Activated T-helper 1 cell treated with anti-CD3 and anti-CD28 coated beads, Interleukin-2, amount 50 U/mL, for 16 hours (primary cell): ENCODE measurements around the gene CTSD.

ENCODE experiments used
- DNase-seq, 2 donors: peaks; one replicate each; pipeline ENCODE4 v3.0.0-alpha.2; 2020; ENCODE audit warnings: low read depth in 1 of 2, low spot score in 1 of 2

Gene CTSD

DNA sequence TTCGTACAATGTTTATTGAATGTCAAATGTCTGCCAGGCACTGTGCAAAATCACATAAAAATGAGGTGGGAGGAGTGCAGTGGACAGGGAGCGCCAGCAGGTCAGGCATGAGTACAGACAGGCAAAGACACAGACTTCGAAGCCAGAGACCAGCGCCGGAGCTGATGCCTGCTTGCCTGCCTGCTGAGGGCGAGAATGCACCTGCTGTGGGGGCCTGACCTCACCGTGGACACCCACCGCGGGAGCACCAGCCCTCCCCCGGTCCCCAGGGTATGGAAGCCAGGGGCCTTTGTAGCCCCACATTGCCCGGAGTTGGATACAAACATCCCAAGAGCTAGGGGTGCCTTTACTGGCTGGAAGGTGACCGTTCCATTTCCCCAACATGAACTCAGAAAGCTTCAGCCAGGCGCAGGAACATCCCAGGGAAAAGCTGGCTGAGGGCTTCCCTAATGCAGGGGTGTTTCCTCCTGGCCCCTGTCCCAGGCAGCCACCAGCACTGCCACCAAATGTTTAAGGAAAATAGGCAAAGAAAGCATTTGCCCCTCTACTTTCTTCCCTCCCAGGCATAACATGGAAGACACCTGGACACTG lies 31.2 kb downstream of the CTSD start:
- no peak for DNase-seq

DNA sequence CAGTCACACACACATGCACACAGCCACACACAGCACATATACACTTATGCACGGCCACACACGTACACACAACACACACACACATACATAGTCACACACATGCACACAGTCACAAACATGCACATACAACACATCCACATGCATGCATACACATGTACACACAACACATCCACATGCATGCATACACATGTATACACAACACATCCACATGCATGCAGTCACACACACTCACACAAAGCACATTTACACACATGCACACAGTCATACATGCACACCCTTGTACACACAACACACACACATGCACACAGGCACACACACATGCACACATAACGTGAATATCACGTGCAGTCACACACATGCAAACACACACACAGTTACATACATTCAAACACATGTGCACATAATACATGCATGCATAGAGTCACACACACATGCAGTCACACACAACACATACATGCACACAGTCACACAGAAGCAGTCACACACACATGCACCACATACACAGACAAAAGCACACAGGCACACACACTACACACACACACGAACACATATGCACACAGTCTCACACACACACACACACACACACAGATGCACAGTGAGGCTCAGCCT lies 32.2 kb downstream of the CTSD start:
- no peak for DNase-seq

DNA sequence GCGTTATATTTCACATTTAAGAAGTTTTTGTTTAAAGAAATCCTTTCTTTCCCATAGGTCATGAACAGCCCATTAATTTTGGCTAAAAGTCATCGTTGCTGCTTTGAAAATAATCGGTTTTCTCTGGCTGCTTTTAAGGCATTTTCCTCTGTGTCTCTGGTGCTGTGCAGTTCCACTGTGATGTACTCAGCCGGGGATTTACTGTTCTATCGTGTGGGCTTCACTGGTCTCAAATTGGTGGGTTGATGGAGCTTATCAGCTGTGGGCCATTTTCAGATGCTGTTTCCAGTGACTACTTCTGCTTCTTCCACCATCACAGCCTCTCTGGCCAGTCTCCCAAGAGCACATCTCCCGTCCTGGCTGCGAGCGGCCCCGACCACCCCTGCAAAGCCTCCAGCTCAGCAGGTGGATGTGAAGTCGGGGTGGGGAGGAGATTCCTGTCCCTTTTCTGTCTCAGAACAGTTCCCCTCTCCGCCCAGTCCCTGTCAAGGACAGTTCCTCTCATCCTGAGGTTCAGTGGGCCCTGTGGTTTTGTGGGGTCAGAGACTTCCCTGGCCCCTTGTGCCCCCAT lies 33.6 kb downstream of the CTSD start:
- DNase-seq = no peak

GRCh38 chr11:1729692-1730011 lies 34.1 kb downstream of the CTSD start:
- DNase-seq = no peak

DNA sequence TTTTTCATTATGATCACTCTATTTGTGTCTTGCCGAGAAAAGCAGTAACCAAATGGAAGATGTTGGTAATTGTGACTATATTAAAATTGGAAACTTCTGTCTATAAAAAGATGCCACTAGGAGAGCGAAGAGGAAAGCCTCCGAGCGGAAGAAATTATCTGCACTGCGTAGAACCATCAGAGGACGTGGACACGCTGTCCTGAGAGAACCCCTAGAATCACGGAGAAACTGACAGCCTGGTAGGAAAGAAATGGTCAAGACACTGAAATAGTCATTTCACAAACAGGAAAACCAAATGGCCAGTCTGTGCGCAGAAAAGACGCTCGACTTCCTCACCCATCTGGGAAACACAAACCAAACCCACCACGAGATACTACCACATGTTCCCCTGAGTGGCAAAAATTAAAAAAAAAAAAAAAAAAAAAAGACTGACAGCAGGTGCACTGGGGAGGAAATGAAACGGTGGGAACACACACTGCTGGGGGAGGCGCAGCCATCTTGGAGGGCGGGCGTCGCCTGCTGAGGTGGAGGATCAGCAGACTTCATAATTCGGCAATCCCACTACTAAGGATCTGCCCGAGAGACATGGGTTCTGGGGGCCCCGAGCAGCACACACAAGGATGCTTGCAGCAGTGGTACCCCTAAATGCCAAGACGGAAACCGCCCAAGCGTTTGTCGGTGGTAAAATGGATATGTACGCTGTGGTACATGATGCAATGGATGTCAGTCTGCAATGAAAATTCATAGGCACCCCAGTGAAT lies 34.6 kb downstream of the CTSD start:
- no peak for DNase-seq

DNA sequence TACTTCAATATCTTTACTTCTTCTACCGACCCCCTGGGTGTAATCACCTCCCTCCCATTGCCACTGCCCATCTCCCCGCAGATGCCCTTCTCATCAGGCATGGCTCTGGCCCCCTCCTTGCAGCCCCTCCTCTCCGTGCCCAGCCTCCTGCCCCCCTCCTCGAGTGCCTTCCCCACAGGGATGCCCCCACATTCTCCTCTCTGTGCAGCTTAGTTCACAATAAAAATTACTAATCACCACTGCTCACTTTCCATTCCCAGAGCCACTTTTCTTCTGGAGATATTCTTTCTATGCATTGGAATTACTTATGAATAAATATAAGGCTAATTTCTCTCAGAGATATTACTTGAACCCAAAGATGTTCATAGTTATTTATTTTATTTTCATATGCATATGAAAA lies 35.4 kb downstream of the CTSD start:
- DNase-seq = no peak

DNA sequence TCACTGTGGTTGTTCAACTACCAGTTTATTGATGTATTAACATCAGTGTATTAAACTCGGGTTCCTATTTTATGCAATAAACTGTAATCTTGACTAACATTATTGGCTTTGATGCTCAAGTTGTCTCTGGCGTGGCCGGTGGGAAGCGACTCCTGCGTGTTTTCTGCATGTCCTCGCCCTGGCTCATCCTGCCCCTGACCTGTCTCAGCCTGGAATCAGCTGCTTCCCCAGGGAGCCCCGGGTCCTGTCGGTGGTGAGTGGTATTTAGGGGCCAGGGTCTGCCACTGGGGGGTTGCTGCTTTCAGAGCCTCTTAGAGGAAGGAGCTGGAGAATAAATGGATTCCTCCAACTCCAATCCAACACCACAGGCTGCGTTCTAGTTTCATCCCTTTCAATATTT lies 35.9 kb downstream of the CTSD start:
- DNase-seq = no peak

GRCh38 chr11:1727096-1727690 lies 36.5 kb downstream of the CTSD start:
- DNase-seq = no peak

GRCh38 chr11:1719781-1720180 lies 43.9 kb downstream of the CTSD start:
- DNase-seq = no peak

DNA sequence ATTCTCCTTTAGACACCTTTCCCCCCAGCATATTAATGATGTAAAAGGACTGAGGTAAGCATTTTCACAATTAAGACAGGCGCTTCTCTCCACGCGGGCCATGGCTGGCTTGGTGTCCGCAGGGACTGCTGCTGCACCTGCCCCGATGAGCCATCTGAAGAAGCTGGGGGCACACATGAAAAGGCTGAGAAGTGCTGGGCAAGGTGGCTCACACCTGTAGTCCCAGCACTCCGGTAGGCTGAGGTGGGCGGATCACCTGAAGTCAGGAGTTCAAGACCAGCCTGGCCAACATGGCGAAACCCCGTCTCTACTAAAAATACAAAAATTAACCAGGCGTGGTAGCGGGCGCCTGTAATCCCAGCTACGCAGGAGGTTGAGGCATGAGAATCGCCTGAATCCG lies 45.4 kb downstream of the CTSD start:
- no peak for DNase-seq

DNA sequence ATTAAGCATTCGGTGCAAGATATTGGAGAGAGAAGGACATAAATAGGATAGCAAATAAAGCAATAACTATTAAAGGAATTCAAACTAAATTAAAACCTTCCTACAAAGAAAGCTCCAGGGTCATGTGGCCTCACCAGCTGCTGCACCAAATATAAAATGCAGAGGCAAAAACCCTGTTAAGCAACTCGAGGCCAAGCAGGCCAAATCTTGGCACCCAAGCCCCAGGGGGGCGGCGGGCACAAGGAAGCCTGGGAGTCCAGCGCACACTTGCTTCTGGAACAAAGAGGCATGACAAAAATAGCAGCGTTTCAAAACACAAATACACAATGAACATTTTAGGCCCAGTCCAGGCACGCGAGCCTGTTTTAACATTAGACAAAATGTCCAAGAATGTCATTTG lies 46.0 kb downstream of the CTSD start:
- no peak for DNase-seq

DNA sequence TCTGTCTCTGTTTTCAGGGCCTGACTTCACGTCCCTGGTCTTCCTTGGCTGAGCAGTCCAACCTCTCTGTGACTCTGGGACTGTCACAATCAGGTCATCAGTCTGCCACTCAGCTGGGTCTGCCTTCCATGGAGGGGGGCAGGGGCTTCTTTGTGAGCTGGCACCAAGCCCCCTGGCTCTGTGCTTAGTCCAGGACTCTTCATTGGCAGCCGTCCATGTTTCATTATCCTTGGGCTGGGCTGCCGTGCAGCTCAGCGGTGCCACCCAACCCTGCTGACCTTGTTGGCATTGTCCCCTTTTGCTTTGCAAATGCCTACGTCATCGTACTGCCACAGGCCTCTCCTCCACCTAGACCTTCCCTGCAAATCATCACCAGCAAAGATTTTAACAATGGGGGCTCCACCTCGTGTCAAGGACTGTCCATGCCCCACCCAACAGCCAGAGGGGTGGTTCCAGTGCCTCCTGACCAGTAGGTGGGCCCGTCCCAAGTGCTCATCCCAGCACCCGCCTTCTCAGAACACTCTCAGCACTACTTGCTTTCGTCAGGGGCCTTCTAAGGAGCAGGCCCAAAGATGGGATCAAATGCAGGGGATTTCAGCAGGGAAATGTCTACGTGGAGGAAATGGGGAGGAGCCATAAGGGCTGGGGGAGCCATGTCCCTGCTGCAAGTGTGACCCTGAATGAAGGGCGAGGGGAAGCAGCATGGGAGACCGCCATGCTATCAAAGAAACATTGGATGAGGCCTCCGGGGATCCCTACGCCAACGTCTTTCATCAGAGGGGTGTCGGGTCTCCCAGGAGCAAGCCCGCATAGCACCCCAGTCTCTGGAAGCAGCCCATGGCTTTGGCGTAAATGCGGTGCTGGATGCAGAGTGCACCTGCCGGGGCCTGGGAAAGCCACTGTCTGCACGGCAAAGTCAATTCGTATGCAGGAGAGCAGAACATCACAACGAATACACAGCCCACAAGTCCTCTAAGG lies 48.5 kb downstream of the CTSD start:
- no peak for DNase-seq

GRCh38 chr11:1708716-1709115 lies 55.0 kb downstream of the CTSD start:
- no peak for DNase-seq

GRCh38 chr11:1707751-1708150 lies 56.0 kb downstream of the CTSD start:
- no peak for DNase-seq

DNA sequence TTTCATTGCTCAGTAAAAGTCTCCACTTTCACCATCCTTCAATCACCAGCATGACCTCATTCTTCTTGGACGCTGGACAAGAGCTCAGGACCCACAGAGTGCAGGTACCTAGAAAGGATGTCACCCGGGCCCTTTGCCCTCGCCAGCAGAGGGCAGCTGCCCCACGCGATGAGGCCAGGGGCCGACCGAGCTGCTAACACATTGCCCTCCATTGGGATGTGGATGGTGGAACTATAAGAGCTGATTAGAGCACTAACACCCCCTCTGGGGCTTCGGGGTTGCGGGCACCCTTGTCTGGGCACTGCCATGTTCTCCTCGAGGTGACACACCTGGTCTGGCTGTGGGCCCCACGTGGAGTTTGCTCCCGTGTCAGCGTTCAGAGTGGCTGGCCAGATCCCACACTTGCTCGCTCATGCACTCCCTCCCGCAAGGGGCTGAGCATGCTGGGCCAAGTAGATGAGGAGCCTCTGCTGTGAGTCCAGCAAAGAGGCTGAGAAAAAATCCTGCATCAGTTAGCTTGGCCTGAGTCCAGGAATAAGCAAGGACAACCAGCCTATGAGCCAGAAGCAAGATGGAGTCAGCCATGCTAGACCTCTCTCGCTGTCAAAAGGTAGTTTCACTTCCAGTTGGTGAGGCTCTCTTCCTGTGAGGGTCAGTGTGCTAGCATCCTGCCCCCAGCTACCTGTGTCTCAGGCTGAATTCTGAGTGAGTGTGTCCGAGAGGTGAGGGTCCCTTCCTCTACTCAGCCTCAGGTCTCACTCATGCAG lies 56.9 kb downstream of the CTSD start:
- DNase-seq = no peak

DNA sequence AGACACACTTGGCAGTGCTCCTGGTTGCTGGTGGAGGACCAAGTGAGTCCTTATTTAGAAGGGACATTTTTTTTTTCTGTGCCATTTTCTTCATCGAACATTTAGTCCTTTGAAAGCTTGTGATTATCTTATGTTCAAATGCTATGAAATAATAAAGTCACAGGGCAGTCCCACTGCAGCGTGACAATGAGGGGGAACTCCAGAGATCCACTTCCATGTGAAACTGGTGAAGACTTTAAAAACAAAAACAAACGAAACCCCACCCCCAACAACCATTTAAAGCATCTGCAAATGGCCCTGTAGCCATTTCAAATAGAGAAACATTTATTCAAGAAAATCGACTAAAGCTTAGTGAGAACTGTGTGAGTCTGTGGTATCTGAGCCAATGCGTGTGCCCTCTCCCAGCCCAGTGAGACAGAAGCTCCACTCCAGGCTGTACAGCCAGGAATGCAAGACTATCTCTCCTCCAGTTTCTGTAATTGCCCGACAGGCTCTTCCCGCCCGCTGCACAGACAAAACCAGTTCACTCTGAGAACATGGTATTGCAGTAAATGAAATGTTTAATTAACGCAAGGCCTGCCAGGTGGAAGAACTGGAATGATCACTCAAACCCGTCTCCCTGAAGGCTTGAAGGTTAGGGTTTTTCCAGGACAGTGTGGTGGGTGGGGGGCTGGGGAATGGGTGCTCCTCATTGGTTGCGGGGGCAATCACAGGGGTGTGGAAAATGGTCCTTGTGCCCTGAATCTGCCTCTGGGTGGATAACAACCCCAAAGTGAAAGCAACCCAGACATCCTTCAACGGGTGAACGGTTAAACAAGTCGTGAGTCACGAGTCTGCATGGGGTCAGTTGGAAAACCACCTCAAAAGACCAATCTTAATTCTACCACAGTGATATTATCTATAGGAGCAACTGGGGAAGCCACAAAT lies 58.3 kb downstream of the CTSD start:
- DNase-seq = no peak

DNA sequence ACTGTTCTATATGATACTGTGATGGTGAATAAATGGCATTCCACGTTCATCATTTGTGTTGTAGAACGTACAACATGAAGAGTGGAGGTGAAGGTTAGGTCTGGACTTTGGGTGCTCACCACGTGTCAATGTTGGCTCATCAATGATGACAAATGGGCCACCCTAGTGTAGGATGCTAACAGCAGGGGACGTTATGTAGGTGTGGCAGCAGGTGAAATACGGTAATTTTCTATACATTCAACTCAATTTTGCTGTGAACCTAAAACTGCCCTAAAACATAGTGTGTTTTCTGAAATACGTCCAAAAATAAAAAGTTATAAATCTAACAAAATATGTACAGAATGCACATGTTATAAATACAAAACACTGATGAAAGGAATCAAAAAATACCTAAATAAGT lies 60.6 kb downstream of the CTSD start:
- no peak for DNase-seq
